ENCODE data around the gene BPIFB3.

Gene BPIFB3

DNA sequence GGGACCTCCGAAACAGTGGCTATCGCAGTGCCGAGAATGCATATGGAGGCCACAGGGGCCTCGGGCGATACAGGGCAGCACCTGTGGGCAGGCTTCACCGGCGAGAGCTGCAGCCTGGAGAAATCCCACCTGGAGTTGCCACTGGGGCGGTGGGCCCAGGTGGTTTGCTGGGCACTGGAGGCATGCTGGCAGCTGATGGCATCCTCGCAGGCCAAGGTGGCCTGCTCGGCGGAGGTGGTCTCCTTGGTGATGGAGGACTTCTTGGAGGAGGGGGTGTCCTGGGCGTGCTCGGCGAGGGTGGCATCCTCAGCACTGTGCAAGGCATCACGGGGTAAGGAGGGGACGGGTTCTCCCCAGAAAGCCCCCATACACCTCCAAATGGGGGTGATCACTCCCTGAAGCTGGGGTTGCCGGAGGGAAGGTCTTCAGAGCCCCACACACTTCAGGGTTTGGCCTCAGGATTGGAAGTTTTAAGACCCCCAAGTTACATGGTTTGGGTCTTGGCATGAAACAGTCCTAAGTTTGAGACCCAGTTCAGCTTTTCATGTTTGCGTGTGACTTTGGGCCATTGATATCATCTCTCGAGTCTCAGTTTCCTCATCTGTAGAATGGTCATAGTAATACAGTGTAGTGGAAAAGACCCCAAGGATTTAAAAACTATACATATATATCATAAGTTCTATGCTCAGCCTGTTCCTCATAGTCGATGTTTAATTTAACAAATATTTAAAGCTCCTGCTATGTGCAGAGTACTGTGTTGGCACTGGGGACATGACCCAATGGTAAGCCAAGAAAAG is 30.0 kb downstream of the BPIFB3 start:
- Histone ChIP-seq H3K27ac (no peak overlapping the region), H3K36me3 (ENCODE audit: control insufficient read depth, insufficient read depth, low read length) (no peaks in the 10 kb centered on the region), H3K9me3 (ENCODE audit: control insufficient read depth, low read length) (no peaks in the 10 kb centered on the region), H2AFZ (no peak overlapping the region), H3K79me2 (no peaks in the 10 kb centered on the region), H3K27me3 (ENCODE audit: control insufficient read depth, insufficient read depth, low read length) (no peaks in the 10 kb centered on the region), H3K4me3 (ENCODE audit: low read depth, low read length) (no peak overlapping the region), H3K4me1 (no peaks in the 10 kb centered on the region), H3K9ac (no peak overlapping the region), H3K4me2 (ENCODE audit: low read length) (no peak overlapping the region)
- TF ChIP-seq, protein P1, sequence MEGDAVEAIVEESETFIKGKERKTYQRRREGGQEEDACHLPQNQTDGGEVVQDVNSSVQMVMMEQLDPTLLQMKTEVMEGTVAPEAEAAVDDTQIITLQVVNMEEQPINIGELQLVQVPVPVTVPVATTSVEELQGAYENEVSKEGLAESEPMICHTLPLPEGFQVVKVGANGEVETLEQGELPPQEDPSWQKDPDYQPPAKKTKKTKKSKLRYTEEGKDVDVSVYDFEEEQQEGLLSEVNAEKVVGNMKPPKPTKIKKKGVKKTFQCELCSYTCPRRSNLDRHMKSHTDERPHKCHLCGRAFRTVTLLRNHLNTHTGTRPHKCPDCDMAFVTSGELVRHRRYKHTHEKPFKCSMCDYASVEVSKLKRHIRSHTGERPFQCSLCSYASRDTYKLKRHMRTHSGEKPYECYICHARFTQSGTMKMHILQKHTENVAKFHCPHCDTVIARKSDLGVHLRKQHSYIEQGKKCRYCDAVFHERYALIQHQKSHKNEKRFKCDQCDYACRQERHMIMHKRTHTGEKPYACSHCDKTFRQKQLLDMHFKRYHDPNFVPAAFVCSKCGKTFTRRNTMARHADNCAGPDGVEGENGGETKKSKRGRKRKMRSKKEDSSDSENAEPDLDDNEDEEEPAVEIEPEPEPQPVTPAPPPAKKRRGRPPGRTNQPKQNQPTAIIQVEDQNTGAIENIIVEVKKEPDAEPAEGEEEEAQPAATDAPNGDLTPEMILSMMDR (IDR thresholded peaks at IDR 0.05), result no peak

DNA sequence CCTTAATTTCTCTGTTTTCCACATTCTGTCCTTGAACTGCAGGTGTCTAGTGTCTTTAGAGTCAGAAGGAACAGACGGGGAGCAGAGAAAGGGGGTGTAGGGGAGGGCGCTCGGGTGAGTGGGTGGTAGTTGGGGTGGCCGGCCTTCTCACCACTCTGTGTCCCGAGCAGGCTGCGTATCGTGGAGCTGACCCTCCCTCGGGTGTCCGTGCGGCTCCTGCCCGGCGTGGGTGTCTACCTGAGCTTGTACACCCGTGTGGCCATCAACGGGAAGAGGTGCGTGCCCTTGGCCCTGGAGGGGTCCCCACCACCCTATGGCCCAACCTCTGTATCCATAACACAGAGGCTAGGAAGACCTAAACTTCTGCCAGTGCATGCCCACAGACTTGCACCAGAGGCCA is 31.0 kb downstream of the BPIFB3 start:
- TF ChIP-seq, protein P1 (IDR thresholded peaks at IDR 0.05), result no peak
- no peaks in the 10 kb centered on the region for H3K4me1 ChIP-seq
- no peaks in the 10 kb centered on the region for H3K9me3 ChIP-seq (ENCODE audit: control insufficient read depth, low read length)
- H3K4me2 ChIP-seq (ENCODE audit: low read length), result no peak overlapping the region
- no peak overlapping the region for H3K27ac ChIP-seq
- no peak overlapping the region for H3K4me3 ChIP-seq (ENCODE audit: low read depth, low read length)
- H3K36me3 ChIP-seq (ENCODE audit: control insufficient read depth, insufficient read depth, low read length), result no peaks in the 10 kb centered on the region
- H2AFZ ChIP-seq, result no peak overlapping the region
- no peaks in the 10 kb centered on the region for H3K79me2 ChIP-seq
- no peaks in the 10 kb centered on the region for H3K27me3 ChIP-seq (ENCODE audit: control insufficient read depth, insufficient read depth, low read length)
- H3K9ac ChIP-seq, result no peak overlapping the region

DNA sequence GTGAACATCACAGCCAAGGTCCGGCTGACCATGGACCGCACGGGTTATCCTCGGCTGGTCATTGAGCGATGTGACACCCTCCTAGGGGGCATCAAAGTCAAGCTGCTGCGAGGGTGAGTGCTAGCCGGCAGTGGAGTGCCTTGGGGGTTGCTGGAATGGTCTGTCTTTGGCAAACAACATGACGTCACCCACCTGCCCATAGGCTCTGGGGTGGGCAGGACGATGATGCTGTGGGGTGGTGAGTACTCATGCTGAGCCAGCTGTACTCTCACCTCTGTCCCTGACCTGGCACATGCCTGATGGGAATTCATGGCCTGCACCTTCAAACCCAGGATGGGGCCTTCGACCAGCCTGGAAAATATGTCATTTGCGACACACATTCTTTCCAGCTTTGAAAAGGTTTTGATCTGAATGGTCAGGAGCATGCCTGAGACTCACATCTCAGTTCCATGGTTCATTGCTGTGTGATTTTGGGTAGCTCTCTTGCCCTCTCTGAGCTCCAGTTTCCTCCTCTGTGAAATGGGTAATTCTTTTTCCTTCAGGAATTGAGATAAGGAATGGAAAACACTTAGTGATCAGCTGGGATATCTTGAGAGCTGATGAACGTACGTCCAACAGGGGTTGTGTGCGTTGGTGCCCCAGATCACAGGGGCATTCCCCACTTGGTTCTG is 32.5 kb downstream of the BPIFB3 start:
- Histone ChIP-seq H3K27me3 (ENCODE audit: control insufficient read depth, insufficient read depth, low read length) (no peaks in the 10 kb centered on the region), H3K27ac (no peak overlapping the region), H3K4me3 (ENCODE audit: low read depth, low read length) (no peak overlapping the region), H3K9ac (no peak overlapping the region), H3K9me3 (ENCODE audit: control insufficient read depth, low read length) (no peaks in the 10 kb centered on the region), H3K4me1 (no peaks in the 10 kb centered on the region), H3K4me2 (ENCODE audit: low read length) (no peak overlapping the region), H3K79me2 (no peaks in the 10 kb centered on the region), H2AFZ (no peak overlapping the region), H3K36me3 (ENCODE audit: control insufficient read depth, insufficient read depth, low read length) (no peaks in the 10 kb centered on the region)
- TF ChIP-seq, protein P1 (IDR thresholded peaks at IDR 0.05), result no peak

DNA sequence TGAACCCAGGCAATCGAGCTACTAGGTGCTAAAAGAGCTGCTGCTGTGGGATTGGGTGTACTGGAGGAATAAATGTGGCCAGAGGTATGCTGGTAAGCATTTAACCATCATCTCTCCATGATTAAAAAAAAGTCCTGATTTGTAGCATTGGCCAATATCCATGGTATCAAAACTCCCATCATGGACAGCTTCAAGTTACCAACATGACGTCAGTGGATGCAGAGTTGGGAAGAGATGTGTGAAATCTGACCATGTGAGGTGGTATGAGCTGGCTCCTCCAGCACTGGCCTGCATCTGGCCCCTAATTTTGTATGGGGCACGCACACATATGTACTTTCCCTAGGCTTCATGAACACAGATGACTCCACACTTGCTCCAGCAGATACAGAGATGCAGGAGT is 37.4 kb downstream of the BPIFB3 start:
- no peaks in the 10 kb centered on the region for H3K79me2 ChIP-seq
- H3K27ac ChIP-seq, result no peak overlapping the region
- H3K9ac ChIP-seq, result no peak overlapping the region
- no peaks in the 10 kb centered on the region for H3K9me3 ChIP-seq (ENCODE audit: control insufficient read depth, low read length)
- H3K4me3 ChIP-seq (ENCODE audit: low read depth, low read length), result no peak overlapping the region
- no peak overlapping the region for H3K4me2 ChIP-seq (ENCODE audit: low read length)
- TF ChIP-seq, protein P1 (IDR thresholded peaks at IDR 0.05), result no peak
- no peak overlapping the region for H2AFZ ChIP-seq
- no peaks in the 10 kb centered on the region for H3K4me1 ChIP-seq
- H3K36me3 ChIP-seq (ENCODE audit: control insufficient read depth, insufficient read depth, low read length), result no peaks in the 10 kb centered on the region
- H3K27me3 ChIP-seq (ENCODE audit: control insufficient read depth, insufficient read depth, low read length), result no peaks in the 10 kb centered on the region
